Motor neuron (in vitro differentiated cells): ENCODE results near the gene CMTM1. TPM values are rescaled to one million over a fixed set of nuclear protein-coding genes. Genes with fewer than 3 reads are reported as not detected.
A peak's percentile ranks its signal among the peaks of the same experiment; 100 is the strongest.
"Not testable (repeated sequence)": the region's sequence is repeated elsewhere in the genome, so short reads cannot be mapped to it uniquely, and the experiment has no call there.

Source experiments
- ATAC-seq, 8 experiments: fragments of 200-7000 bp; cut with Tn5 transposase; replicated peaks in 6 of 8; 2 replicates each; pipeline ENCODE4 v1.8.0; 2021; ENCODE audit warnings: mild to moderate bottlenecking in 8 of 8, moderate library complexity in 8 of 8
- H3K27ac ChIP-seq, 2 donors: fragments of 250-450 bp; sonication (Bioruptor Pico); 2 replicates each; pipeline ENCODE4 v1.9.0; 2021; ENCODE audit warnings: antibody characterized with exemption in 2 of 2, mild to moderate bottlenecking in 2 of 2, moderate library complexity in 1 of 2
- H3K4me1 ChIP-seq, 2 donors: fragments of 250-450 bp; sonication (Bioruptor Pico); replicated peaks in 1 of 2; 2 replicates each; pipeline ENCODE4 v1.6.1; 2021; ENCODE audit warnings: antibody characterized with exemption in 2 of 2, mild to moderate bottlenecking in 2 of 2, moderate library complexity in 1 of 2
- H3K4me3 ChIP-seq, 5 donors: fragments of 250-450 bp; sonication (Bioruptor Pico); 2 replicates each; pipeline ENCODE4 v1.9.0; 2021; ENCODE audit warnings: antibody characterized with exemption in 5 of 5, mild to moderate bottlenecking in 5 of 5, moderate library complexity in 4 of 5
- WGBS, 10 experiments: fragments of 450-650 bp; shearing (Covaris generic); methylation state at CpG; one replicate each; pipeline ENCODE4 v1.0.0; 2022; 5-methylcytosine and 5-hydroxymethylcytosine counted together
- in situ Hi-C, 9 experiments: fragments of 400-800 bp; cut with MboI; loops; one replicate each; pipeline ENCODE4 v1.15.0; 2021; ENCODE audit warnings: low sequenced_read_pairs in 9 of 9, low pct_unique_long_range_greater_than_20kb in 2 of 9; ENCODE audit not compliant: unreplicated experiment in 9 of 9
- total RNA-seq, 8 experiments: library from RNA; unstranded; fragments of 300-600 nt; gene quantifications; 2 replicates each; pipeline versions ENCODE4 v1.2.3 to v1.2.4, GENCODE V29; 2022

CMTM1 gene
- total RNA-seq, 8 experiments from 2014 or later: 1.1 to 4.8 (median 3.5) TPM

DNA sequence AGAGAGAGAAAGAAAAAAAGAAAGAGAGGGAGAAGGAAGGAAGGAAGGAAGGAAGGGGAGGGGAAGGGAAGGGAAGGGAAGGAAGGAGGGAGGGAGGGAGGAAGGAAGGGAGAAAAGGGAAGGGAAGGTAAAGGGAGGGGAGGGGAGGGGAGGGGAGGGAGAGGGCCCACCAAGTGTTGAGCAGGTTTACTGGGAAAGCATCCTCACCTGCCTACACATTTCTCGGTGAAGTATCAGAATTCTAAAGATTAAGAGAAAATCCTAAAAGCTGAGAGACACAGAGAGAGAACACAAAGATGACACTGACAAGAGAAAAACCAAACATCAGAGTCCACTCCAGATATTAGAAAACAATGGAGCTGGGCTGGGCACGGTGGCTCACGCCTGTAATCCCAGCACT is 26.0 kb downstream of the CMTM1 start:
- no peak overlapping the region for H3K27ac ChIP-seq
- no peaks in the 10 kb centered on the region for H3K4me1 ChIP-seq
- H3K4me3 ChIP-seq: no peak overlapping the region
- ATAC-seq: no peak
- in situ Hi-C loops: loop anchor here in 2 of 9 experiments (25.0 kb wide), 1 partner anchor 180 kb away; no protein-coding TSS in a partner anchor
- WGBS, 10 experiments: 67 to 100% (median 77%) methylated on average over 1 to 3 of the region's 3 CpGs; no CpG with 5 or more reads in 6 of the 10 experiments

DNA sequence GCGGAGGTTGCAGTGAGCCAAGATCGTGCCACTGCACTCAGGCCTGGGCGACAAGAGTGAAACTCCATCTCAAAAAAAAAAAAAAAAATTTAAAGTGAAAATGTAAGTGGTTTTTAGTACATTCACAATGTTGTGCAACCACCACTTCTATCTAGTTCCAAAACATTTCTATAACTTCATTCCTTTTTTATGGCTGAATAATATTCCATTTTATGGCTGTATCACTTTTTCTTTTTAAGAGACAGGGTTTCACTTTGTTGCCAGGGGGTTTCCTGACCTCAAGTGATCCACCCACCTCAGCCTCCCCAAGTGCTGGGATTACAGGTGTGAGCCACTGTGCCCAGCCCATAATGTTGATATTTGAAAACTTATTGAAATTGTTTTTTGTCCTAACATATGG is 26.6 kb downstream of the CMTM1 start:
- in situ Hi-C loops: loop anchor here in 2 of 9 experiments (25.0 kb wide), 1 partner anchor 181 kb away; no protein-coding TSS in a partner anchor
- Histone ChIP-seq H3K4me3 (no peak overlapping the region), H3K4me1 (no peaks in the 10 kb centered on the region), H3K27ac (no peak overlapping the region)
- 60 to 100% (median 92%) methylated on average over 1 to 3 of the region's 3 CpGs; no CpG with 5 or more reads in 3 of the 10 experiments for WGBS, 10 experiments
- ATAC-seq: no peak

DNA sequence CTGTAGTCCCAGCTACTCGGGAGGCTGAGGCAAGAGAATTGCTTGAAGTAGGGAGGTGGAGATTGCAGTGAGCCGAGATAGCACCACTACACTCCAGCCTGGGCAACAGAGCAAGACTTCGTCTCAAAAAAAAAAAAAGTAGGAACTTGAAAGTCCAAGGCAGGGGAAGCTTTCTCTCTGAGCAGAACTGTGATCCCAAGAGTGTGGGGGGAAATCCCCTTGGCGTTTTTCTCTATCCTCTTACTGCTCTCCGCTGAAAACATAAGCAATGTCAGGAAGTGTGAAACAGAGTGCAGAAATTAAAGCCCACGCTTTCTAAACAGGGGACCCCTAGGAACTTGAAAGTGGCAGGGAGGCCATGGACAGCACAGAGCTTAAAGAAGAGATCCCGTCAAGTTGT is 28.5 kb downstream of the CMTM1 start:
- no peak for ATAC-seq
- Histone ChIP-seq H3K27ac (no peak overlapping the region), H3K4me1 (no peaks in the 10 kb centered on the region), H3K4me3 (no peak overlapping the region)
- WGBS, 10 experiments: 75 to 100% (median 80%) methylated on average over 1 to 6 of the region's 7 CpGs; no CpG with 5 or more reads in 4 of the 10 experiments
- in situ Hi-C loops: loop anchor here in 2 of 9 experiments (25.0 kb wide), 1 partner anchor 182 kb away; no protein-coding TSS in a partner anchor

DNA sequence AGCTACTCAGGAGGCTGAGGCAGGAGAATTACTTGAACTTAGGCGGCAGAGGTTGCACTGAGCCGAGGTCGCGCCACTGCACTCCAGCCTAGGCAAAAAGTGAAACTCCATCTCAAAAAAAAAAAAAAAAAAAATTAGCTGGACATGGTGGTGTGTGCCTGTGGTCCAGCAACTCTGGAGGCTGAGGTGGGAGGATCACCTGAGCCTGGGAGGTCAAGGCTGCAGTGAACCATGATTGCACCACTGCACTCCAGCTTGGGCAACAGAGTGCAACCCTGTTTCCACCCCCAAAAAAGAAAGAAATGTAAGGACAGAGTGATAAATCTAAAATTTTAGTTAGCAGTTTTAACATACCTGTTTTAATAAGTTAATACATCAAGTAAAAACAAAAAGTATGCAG is 30.3 kb downstream of the CMTM1 start:
- not testable (repeated sequence) for H3K27ac ChIP-seq, ATAC-seq, H3K4me3 ChIP-seq, H3K4me1 ChIP-seq
- WGBS, 10 experiments: 80 to 100% (median 96%) methylated on average over 2 to 4 of the region's 4 CpGs; no CpG with 5 or more reads in 6 of the 10 experiments
- in situ Hi-C loops: loop anchor here in 2 of 9 experiments (25.0 kb wide), 1 partner anchor 184 kb away; no protein-coding TSS in a partner anchor

- H3K4me1 ChIP-seq: no peaks in the 10 kb centered on the region
- WGBS, 10 experiments: 0 to 100% (median 85%) methylated on average over 1 to 5 of the region's 5 CpGs; no CpG with 5 or more reads in 1 of the 10 experiments
- H3K27ac ChIP-seq: no peak overlapping the region
- in situ Hi-C loops: loop anchor here in 2 of 9 experiments (25.0 kb wide), 1 partner anchor 185 kb away; no protein-coding TSS in a partner anchor
- peak in 1 of 8 experiments; percentile 41 for ATAC-seq
- H3K4me3 ChIP-seq: no peak overlapping the region
These were observed 31.0 kb downstream of the CMTM1 start for GRCh38 chr16:66596986-66597848.

- in situ Hi-C loops: loop anchor here in 2 of 9 experiments (25.0 kb wide), 1 partner anchor 186 kb away; no protein-coding TSS in a partner anchor
- H3K4me3 ChIP-seq: no peak overlapping the region
- WGBS, 10 experiments: 68 to 100% (median 94%) methylated on average over 1 to 3 of the region's 3 CpGs; no CpG with 5 or more reads in 2 of the 10 experiments
- H3K27ac ChIP-seq: no peak overlapping the region
- peak in 5 of 8 experiments; percentile 64 to 99 (median 82) for ATAC-seq
- no peaks in the 10 kb centered on the region for H3K4me1 ChIP-seq
These were observed 31.9 kb downstream of the CMTM1 start for GRCh38 chr16:66598111-66598510.

DNA sequence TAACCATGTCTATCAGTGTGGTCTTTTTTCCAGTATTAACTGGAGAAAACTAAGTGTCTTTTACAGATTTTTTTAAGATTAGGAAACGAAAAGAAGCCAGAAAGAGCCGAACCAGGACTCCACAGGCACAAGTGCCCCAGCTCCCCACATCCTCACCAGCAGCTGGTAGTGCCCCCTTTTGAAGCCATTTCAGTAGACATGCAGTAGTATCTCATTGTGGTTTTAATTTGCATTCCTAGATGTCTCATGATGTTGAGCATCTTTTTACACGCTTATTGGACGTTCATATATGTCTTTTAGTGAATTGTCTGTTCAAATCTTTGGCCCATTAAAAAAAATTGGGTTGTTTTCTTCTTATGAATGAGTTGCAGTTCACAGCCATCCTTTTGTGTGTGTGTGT is 33.5 kb downstream of the CMTM1 start:
- 43 to 100% (median 75%) methylated on average over 1 to 4 of the region's 4 CpGs; no CpG with 5 or more reads in 2 of the 10 experiments for WGBS, 10 experiments

GRCh38 chr16:66600477-66600876 is 34.2 kb downstream of the CMTM1 start:
- no peak for ATAC-seq
- Histone ChIP-seq H3K4me1 (peaks cover 0 to 4% of the 10 kb centered on the region in 2 donors), H3K4me3 (no peak overlapping the region), H3K27ac (no peak overlapping the region)
- in situ Hi-C loops: loop anchor here in 1 of 9 experiments (25.0 kb wide), 1 partner anchor 262 kb away; no protein-coding TSS in a partner anchor
- no CpG with 5 or more reads among the region's 1 CpG for WGBS, 10 experiments

More for the DNA sequence above, 33.5 kb downstream of the CMTM1 start:
- Histone ChIP-seq H3K4me3 (no peak overlapping the region), H3K4me1 (peaks cover 0 to 4% of the 10 kb centered on the region in 2 donors), H3K27ac (no peak overlapping the region)
- in situ Hi-C loops: loop anchor here in 3 of 9 experiments (25.0 kb wide), 2 partner anchors 187 to 263 kb away; no protein-coding TSS in a partner anchor
- ATAC-seq: no peak

DNA sequence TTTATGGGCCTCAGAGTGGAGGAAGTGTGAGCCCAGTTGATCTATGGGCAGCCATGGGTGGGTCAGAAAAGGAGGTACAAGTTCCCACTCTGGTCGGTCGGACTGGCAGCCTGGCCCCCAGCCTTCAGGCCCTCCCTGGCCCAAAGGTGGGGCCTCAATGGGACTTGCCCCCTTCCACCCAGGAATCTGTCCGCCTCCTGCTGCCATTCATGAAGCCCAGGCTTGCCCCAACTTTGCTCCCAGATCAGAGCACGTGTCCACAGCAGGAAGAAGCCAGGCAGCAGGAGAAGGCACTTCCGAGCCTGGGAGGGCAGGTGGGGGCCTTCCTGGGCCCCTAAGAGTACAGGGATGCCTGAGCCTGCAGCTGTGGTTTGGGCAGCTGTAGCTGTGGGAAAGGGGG is 35.2 kb downstream of the CMTM1 start:
- no peak for ATAC-seq
- H3K4me3 ChIP-seq: no peak overlapping the region
- H3K4me1 ChIP-seq: peaks cover 0 to 4% of the 10 kb centered on the region in 2 donors
- WGBS, 10 experiments: 73 to 100% (median 83%) methylated on average over 1 to 4 of the region's 5 CpGs; no CpG with 5 or more reads in 7 of the 10 experiments
- no peak overlapping the region for H3K27ac ChIP-seq
- in situ Hi-C loops: loop anchor here in 1 of 9 experiments (25.0 kb wide), 1 partner anchor 261 kb away; no protein-coding TSS in a partner anchor

DNA sequence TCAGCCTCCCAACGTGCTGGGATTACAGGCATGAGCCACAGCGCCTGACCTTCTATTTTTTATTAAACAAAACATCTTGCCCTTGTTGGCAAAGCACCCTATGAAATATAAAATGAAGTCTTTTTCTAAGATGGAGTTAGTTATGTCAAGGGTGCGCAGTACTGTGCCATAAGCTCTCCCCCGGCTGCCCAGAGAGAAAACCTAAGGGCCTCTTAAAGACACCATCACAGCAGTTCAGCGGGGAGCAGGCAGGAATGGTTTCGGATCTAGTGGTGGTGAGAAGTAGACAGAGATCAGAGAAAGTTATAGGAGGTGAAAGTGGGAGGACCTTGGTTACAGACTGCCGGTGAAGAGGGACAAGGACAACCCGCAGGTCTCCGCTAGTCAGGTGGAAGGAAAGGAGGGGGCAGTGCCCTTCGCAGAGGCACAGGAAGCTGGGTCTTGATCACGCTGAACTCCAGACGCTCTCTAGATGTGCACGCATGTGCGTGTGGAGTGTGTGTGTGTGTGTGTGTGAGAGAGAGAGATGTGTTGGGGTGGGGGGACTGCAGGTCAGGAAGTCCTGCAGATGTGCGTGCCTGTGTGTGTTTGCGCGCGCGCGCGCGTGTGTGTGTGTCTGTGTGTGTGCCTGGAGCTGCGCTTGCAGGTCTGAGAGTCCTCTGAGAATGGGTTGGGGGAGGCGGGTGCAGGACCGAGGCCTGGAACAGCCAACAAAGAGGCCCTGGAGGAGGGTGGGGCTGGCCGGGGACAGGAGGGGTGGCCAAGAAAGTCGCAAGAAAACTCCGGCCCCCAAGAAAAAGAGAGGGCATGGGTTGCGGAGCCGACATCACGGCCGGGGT is 37.5 kb downstream of the CMTM1 start:
- peak; percentile 14 to 50 (median 42) for ATAC-seq
- peak overlapping the region; percentile 7 to 84 for H3K27ac ChIP-seq
- in situ Hi-C loops: loop anchor here in 1 of 9 experiments (25.0 kb wide), 1 partner anchor 259 kb away; no protein-coding TSS in a partner anchor

DNA sequence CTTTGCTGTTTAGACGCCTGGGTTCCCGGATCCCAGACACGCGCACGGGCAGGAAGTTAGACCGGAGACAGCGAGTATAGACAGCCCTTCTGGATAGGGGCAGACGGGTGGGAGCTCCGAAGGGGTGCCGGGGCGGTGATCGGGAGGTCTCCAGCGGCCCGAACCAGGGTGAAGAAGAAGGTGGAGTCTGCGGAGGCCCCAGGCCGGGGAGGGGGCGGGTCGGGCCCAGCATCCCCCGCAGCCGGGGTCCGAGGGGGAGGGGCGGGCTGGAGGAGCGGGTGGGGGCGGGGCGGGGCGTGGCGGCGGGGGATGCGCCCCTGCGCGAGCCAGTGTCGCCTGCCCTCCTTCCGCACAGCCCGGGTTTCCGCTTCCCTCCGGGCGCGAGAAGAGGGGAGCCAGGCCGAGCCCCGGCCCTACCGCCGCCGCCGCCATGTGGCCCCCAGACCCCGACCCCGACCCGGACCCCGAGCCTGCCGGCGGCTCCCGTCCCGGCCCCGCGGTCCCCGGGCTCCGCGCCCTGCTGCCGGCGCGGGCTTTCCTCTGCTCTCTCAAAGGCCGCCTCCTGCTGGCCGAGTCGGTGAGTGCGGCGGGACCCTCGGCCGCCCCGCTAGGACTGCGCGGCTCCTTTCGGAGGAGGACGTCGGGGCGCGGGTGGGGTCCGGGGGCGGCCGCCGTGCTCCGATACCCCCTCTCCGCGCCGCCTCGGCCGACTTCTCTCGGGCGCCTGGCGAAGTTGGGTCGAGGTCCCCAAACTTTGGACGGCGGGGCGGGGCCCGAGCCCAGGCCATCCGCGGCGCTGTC is 38.3 kb downstream of the CMTM1 start, which contains the start of gene CMTM3:
Gene CMTM3 (plus strand): TSS at position 329 of the 801 bp plus-strand sequence. CDS start 102 bp downstream, at position 431.
- WGBS, 10 experiments: no CpG with 5 or more reads among the region's 96 CpGs

More for the DNA sequence above, 37.5 kb downstream of the CMTM1 start:
- 10 to 76% (median 66%) methylated on average over 2 to 11 of the region's 32 CpGs; no CpG with 5 or more reads in 1 of the 10 experiments for WGBS, 10 experiments
- peak overlapping the region; percentile 84 to 98 (median 96) for H3K4me3 ChIP-seq
- H3K4me1 ChIP-seq: peaks cover 0 to 9% of the 10 kb centered on the region in 2 donors

More for the DNA sequence above, 38.3 kb downstream of the CMTM1 start, which contains the start of gene CMTM3:
- Histone ChIP-seq H3K4me1 (peaks cover 0 to 9% of the 10 kb centered on the region in 2 donors), H3K27ac (peak within 1 kb of the TSS; percentile 38 to 84), H3K4me3 (peak within 1 kb of the TSS; percentile 84 to 98 (median 96))
- in situ Hi-C loops: loop anchor here in 1 of 9 experiments (25.0 kb wide), 1 partner anchor 258 kb away; no protein-coding TSS in a partner anchor
- ATAC-seq: peak; percentile 53 to 77 (median 64)
